HFFc6 (cell line): ENCODE measurements around the gene MYG1. TPM values are rescaled to one million over a fixed set of nuclear protein-coding genes. Genes with fewer than 3 reads are reported as not detected.

Experiments
- DNase-seq: peaks from one replicate; pipeline ENCODE4 v3.0.0-alpha.2; 2018
- H3K27ac Mint-ChIP-seq: 2 replicates; pipeline ENCODE4 v1.8.0; 2020; ENCODE audit warnings: mild to moderate bottlenecking, mixed read lengths
- H3K27me3 Mint-ChIP-seq: 2 replicates; pipeline ENCODE4 v1.8.0; 2021; ENCODE audit warnings: mild to moderate bottlenecking, moderate library complexity, mixed read lengths; ENCODE audit not compliant: insufficient read depth
- H3K36me3 Mint-ChIP-seq: 2 replicates; pipeline ENCODE4 v1.8.0; 2021; ENCODE audit warnings: low read depth, mixed read lengths
- H3K4me1 Mint-ChIP-seq: 2 replicates; pipeline ENCODE4 v1.8.0; 2020; ENCODE audit warnings: low read depth, mixed read lengths
- H3K4me3 Mint-ChIP-seq: 2 replicates; pipeline ENCODE4 v1.8.0; 2020; ENCODE audit warnings: mild to moderate bottlenecking, moderate library complexity, mixed read lengths
- H3K9me3 Mint-ChIP-seq: 2 replicates; pipeline ENCODE4 v1.8.0; 2020; ENCODE audit warnings: mild to moderate bottlenecking, mixed read lengths
- long read RNA-seq: library from polyadenylated mRNA; unstranded; transcript quantifications from one replicate; pipeline ENCODE4 v2.0.0, GENCODE V29; 2019
- total RNA-seq, 6 experiments: library from RNA; stranded (reverse); fragmentation: NEBNext Ultra II Directional; extraction: Animal tissue kit (Norgen Biotek cat#: 25700); gene quantifications; 2 replicates in 1 of 6; 3 replicates in 5 of 6; pipeline ENCODE4 v1.2.3, GENCODE V29; 2021
- TF ChIP-seq, protein P1 (sequence below): fragments of 200-600 bp; sonication (generic); IDR thresholded peaks from 2 replicates; pipeline ENCODE4 v1.5.0; 2021; ENCODE audit warnings: antibody characterized with exemption, mild to moderate bottlenecking

The MYG1 gene, protein sequence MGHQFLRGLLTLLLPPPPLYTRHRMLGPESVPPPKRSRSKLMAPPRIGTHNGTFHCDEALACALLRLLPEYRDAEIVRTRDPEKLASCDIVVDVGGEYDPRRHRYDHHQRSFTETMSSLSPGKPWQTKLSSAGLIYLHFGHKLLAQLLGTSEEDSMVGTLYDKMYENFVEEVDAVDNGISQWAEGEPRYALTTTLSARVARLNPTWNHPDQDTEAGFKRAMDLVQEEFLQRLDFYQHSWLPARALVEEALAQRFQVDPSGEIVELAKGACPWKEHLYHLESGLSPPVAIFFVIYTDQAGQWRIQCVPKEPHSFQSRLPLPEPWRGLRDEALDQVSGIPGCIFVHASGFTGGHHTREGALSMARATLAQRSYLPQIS
- 10 to 100 TPM; 59.8 to 76.0 (median 68.3) TPM for total RNA-seq
- long read RNA-seq, transcript C12orf10-201 (7 exons, 1,192 nt), result major isoform, 60 of 85 reads
- long read RNA-seq, transcript C12orf10-205 (6 exons, 1,369 nt), result minor isoform, 12 of 85 reads
- long read RNA-seq, partial matches to known transcripts, result 3 of 85 reads
- long read RNA-seq, other reads (novel, unspliced or antisense), result 6 of 85 reads

DNA sequence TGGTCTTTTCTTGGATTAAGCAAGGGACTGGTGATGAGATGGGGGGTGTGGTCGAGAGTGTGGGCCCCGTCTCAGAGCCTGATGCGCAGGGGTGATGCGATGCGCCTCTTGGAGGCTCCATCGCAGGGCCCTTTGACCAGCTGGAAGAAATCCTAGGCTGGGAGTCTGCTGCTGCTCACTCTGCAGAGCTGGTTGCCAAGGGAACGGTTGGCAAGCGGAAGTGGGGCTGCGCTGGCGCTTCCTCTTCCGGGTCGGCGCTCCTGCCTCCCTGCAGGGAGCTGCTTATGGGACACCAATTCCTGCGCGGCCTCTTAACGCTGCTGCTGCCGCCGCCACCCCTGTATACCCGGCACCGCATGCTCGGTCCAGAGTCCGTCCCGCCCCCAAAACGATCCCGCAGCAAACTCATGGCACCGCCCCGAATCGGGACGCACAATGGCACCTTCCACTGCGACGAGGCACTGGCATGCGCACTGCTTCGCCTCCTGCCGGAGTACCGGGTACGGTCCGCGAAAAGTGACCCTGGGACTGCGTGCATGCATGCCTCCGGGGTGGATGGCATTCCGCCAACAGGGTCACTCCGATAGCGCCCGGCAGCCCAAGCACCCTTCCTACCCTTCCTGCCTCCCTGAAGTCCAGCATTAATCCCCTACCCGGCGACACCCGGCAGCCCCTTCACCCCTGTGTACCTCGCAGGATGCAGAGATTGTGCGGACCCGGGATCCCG is at the start of gene MYG1:
TSS of gene MYG1 (plus strand) at position 242 of the 727 bp plus-strand sequence. CDS start at position 285, 43 bp downstream.
- DNase-seq, result peak; percentile 79
- Mint-ChIP-seq H3K4me1 (peaks cover 80% of the 10 kb centered on the region), H3K27me3 (peaks cover 17% of the 10 kb centered on the region), H3K9me3 (no peaks in the 10 kb centered on the region), H3K27ac (peak within 1 kb of the TSS; percentile 98), H3K4me3 (peak within 1 kb of the TSS; percentile 91), H3K36me3 (peaks cover 62% of the 10 kb centered on the region)
- TF ChIP-seq, protein P1, sequence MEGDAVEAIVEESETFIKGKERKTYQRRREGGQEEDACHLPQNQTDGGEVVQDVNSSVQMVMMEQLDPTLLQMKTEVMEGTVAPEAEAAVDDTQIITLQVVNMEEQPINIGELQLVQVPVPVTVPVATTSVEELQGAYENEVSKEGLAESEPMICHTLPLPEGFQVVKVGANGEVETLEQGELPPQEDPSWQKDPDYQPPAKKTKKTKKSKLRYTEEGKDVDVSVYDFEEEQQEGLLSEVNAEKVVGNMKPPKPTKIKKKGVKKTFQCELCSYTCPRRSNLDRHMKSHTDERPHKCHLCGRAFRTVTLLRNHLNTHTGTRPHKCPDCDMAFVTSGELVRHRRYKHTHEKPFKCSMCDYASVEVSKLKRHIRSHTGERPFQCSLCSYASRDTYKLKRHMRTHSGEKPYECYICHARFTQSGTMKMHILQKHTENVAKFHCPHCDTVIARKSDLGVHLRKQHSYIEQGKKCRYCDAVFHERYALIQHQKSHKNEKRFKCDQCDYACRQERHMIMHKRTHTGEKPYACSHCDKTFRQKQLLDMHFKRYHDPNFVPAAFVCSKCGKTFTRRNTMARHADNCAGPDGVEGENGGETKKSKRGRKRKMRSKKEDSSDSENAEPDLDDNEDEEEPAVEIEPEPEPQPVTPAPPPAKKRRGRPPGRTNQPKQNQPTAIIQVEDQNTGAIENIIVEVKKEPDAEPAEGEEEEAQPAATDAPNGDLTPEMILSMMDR, result no peak

DNA sequence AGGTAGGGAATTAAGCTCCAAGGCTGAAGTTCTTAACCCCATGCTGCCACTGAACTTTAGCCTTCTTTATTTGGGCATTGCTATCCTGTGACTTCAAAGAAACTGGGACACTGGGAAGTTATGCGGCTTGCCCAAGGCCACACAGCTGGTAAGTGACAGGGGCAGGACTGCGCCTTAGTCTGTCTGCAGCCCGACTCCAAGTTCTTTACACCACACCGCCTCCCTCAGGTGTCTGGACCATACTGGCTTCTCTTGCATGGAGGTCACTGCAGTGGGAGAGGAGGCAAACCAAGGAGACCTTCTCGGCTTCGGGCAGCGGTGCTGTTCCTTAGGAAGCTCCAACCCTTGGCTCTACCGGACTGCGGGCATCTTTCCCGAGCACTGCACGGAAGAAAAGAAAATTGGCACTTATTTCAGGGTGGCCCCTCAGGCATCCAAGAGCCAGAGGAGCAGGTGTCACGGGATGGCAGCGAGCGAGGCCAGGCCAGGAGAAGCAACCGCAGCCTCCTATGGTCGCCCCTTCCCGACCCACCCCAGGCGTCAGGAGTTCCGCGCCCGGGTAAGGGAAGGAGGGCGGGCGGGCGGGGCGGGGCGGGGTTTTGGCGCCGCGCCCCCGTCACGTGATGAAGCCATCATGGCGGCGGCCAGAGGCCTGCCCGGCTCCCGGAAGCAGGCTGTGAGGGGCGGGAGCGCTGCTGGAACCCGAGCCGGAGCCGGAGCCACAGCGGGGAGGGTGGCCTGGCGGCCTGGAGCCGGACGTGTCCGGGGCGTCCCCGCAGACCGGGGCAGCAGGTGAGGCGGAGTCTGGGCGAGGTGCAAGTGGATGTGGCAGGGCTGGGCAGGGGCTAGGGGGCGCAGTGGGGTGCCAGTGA is 47.8 kb upstream of the MYG1 start:
- peaks cover 25% of the 10 kb centered on the region for H3K4me1 Mint-ChIP-seq
- peak overlapping the region; percentile 99 for H3K4me3 Mint-ChIP-seq
- TF ChIP-seq, protein P1, result peak; percentile 64; the same call in 1 of the 2 replicates

DNA sequence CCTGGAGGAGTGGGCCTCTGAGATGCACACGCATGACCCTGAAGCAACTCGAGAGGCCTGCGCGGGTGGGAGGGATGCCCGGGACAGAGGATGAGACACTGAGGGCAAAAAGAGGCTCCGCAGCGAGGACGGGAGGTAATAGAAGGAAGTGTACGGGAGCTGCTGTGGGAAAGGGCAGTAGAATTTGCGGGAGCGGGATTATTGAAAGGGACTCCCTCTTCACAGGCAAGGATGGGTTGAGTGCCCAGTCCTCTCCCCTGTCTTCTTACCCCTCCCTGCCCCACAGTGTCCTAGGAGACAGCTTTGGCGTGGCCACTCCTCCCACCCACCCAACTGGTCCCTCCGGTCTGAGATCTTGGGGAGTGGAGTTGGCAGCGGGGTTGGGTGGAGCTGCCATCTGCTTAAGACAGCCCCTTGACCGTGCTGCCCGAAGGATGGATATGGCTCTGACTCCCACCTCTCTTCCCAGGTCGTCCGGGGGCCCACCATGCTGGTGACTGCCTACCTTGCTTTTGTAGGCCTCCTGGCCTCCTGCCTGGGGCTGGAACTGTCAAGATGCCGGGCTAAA is 47.1 kb upstream of the MYG1 start:
- H3K4me1 Mint-ChIP-seq, result peaks cover 25% of the 10 kb centered on the region
- H3K9me3 Mint-ChIP-seq, result no peaks in the 10 kb centered on the region
- TF ChIP-seq, protein P1, result no peak; the same call in 1 of the 2 replicates
- no peak for DNase-seq
- peak overlapping the region; percentile 95 for H3K27ac Mint-ChIP-seq
- H3K27me3 Mint-ChIP-seq, result no peaks in the 10 kb centered on the region; the same call in 1 of the 2 replicates
- H3K4me3 Mint-ChIP-seq, result peak overlapping the region; percentile 99
- peaks cover 22% of the 10 kb centered on the region for H3K36me3 Mint-ChIP-seq

More for the DNA sequence above, 47.8 kb upstream of the MYG1 start:
- Mint-ChIP-seq H3K27me3 (no peaks in the 10 kb centered on the region; the same call in 1 of the 2 replicates), H3K36me3 (peaks cover 22% of the 10 kb centered on the region), H3K9me3 (no peaks in the 10 kb centered on the region), H3K27ac (peak overlapping the region; percentile 95)
- peak; percentile 56 for DNase-seq

DNA sequence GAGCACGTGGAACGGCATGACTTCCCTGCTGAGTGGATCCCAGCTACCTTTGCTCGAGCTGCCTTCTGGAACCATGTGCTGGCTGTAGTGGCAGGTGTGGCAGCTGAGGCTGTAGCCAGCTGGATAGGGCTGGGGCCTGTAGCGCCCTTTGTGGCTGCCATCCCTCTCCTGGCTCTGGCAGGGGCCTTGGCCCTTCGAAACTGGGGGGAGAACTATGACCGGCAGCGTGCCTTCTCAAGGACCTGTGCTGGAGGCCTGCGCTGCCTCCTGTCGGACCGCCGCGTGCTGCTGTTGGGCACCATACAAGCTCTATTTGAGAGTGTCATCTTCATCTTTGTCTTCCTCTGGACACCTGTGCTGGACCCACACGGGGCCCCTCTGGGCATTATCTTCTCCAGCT is 46.2 kb upstream of the MYG1 start:
- peaks cover 22% of the 10 kb centered on the region for H3K36me3 Mint-ChIP-seq
- TF ChIP-seq, protein P1, result no peak
- peak overlapping the region; percentile 47; the same call in 1 of the 2 replicates for H3K27ac Mint-ChIP-seq
- H3K4me3 Mint-ChIP-seq, result peak overlapping the region; percentile 99
- H3K9me3 Mint-ChIP-seq, result no peaks in the 10 kb centered on the region
- no peaks in the 10 kb centered on the region; the same call in 1 of the 2 replicates for H3K27me3 Mint-ChIP-seq
- H3K4me1 Mint-ChIP-seq, result peaks cover 25% of the 10 kb centered on the region
- no peak for DNase-seq
